GM19372 (cell line): Measurements from ENCODE around the gene MTSS2.

Experiments used
- ATAC-seq: cut with Tn5 transposase; IDR thresholded peaks from one replicate; pipeline ENCODE4 v1.9.1; 2021; ENCODE audit warnings: mild to moderate bottlenecking, low read depth, moderate library complexity; ENCODE audit not compliant: unreplicated experiment

Gene MTSS2, protein sequence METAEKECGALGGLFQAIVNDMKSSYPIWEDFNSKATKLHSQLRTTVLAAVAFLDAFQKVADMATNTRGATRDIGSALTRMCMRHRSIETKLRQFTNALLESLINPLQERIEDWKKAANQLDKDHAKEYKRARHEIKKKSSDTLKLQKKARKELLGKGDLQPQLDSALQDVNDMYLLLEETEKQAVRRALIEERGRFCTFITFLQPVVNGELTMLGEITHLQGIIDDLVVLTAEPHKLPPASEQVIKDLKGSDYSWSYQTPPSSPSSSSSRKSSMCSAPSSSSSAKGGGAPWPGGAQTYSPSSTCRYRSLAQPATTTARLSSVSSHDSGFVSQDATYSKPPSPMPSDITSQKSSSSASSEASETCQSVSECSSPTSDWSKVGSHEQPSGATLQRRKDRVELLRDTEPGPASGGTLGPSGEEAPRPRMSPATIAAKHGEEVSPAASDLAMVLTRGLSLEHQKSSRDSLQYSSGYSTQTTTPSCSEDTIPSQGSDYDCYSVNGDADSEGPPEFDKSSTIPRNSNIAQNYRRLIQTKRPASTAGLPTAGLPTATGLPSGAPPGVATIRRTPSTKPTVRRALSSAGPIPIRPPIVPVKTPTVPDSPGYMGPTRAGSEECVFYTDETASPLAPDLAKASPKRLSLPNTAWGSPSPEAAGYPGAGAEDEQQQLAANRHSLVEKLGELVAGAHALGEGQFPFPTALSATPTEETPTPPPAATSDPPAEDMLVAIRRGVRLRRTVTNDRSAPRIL

DNA sequence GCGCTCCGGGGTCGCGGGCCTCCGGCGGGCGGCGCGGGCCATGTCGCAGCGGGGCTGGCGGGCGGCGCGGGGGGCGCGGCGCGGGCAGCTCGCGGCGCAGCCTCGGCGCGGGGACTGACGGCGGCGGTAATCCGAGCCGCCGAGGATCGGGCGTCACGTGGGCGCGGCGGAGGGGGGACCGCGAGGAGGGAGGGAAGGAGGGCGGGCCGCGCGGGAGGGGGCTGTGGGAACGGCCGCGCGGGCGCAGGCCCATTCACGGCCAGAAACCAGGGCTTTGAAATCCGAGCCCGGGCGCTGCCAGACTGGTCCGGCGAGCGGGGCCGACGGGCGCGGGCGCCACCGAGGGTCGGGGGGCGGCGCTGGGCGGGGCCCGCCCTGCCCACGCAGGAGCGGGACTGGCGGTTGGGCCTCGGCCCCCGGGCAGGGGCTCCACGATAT, at the start of gene MTSS2:
MTSS2 (minus strand) TSS at position 116 of the 438 bp plus-strand sequence. CDS start 262 bp downstream, outside the sequence.
- no peak for ATAC-seq

DNA sequence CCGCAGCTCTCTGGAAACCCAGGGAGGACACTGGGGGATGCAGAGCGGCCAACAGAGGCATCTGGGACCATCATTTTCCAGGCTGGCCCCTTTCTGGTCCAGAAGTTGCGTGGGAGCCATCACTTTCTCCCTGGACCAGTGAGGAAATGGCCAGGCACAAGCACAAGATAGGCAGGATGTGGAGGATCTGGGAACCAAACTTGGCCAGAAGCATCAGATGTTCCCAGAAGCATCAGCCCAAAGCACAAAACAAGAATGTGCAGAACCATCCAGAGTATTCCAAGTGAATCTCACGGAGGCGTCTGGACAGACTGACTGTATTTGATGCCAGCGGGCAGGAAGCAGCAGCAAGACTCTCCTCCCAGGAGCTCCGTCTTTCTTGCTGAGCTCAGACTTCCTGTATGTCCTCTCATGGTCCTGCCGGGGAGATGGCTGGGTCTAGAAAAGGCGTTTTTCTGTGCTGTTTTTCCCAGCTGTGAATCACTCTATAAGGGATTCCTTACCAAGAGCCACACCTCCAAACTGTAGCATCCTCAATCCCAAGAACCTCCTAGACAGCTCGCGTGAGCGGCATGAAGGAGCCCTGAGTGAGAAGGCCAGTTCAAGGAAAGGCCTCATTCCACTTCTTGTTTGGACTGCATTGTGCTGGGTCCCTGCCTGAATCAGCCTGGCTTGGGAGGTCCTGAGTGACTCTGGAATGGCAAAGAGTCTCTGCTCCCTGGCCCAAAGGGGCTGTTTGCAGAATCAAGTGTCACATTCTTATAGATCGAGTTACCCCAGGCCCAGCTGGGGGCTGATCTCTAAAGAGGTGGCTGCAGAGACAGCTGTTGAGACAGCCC, 49.5 kb upstream of the MTSS2 start:
- no peak for ATAC-seq

DNA sequence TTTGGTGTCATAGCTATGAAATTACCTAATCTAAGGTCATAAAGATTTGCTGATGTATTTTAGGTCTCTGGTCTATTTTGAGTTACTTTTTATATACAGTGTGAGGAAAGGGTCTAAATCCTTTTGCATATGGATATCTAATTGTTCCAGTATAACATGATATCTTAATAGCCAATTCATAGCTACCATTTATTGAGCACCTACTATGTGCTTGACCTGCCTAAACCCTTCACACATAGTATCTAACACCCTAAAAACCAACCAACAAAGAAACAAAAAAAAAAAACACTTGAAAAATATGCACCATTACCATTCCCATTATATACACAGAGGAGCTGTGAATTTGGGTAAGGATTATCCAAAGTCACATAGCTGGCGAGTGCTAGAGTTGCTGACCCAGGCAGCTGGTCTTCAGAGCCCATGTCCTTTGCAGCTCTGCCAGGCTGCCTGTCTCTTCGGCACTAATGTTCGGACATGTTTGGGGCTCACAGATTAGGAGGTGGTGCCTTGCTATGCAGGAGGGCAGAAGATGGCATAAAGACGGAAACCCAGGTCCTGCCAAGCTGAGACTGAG, 48.8 kb upstream of the MTSS2 start:
- no peak for ATAC-seq

DNA sequence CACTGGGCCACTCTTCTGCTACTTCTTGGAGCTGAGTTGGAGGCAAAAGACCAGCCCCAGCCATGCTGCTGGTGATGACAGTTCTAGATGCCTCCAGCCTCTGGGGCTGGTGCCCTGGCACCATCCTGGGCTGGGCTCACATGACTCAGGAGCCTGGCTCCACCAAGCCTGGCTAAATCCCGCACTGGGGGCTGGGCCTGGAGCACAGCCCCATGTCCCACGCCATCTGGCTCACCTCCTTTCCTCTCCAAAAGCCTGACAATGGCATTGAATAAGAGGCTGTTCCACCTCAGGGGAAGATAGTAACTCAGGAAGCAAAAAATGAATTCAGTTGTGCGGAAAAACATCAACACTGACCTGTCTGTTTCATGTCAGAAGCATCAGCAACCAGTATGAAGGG, 45.1 kb upstream of the MTSS2 start:
- no peak for ATAC-seq

DNA sequence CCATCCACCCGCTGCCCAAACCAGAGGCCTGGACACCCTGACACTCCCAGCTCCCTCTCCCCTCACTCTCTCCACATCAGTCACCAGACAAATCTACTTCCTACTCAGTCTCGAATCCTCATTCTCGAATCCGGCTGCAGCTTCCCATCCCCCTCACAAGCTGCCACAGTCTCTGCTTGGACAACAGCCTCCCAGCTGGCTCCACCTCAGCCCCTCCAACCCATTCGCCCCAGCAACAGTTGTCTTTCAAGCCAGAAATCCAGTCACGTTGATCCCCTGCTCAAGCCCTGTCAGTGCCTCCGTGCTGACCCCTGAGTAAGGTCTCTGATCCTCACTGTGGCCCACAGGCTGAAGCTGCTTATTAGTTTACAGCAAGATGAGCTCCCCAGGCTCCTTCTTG, 44.2 kb upstream of the MTSS2 start:
- ATAC-seq = no peak

DNA sequence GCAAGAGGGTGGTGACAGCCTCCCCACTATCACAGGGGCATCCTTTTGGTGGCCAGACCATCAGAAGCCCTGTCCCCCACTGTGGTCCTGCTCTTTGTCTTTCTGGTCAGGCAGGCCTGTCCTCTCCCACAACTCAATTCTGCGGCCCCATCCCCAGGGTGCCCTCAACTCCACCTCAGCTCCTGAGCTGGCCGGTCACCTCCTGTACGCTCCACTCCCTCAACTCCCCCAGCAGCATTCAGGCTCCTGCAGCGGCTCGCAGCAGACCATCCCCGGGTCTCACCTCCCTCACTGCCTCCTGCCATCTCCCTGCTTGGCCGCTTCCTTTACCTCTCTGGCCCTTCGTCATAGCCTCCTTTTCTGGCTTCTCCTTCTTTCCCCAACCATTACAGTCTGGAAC, 43.4 kb upstream of the MTSS2 start:
- ATAC-seq = no peak

DNA sequence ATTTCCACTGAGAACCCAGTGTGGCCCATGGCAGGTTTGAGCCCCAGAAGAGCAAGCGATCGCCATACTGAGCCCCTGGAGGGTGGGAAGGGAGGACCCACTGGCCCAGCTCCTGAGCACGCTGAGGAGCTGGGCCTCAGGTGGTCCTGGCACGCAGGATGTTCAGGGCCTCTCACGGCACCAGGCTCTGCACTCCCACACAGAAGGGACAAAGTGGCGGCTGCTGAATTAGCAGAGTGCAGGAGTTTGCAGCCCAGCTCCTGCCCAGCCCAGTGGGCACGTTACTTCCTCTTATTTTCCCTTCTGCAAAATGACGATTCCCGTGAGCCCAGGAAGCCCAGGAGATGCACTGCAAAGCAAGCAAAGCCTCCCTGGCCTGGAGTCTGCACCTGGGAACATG, 42.3 kb upstream of the MTSS2 start:
- ATAC-seq = no peak

DNA sequence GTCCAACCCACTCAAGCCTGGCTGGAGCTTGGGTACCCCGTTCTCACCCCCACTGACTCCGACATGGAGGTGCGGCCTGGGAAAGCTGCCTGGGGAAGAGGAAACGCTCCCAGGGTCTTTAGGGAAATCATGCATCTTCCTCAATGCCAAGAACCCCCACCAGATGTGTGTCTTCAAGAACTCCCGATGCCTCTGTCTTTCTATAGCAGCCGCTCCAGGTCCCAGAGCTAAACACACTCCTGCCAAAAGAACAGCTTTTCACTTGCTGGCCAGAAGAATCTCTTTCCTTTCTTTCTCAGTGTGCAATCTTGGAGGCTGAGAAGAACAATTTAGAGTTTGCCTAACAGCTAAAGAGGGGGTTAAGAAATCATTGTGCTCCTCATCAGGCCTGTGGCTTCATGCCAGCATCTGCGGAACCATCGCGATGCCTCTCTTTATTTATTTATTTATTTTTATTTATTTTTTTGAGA, 41.1 kb upstream of the MTSS2 start:
- ATAC-seq = no peak

DNA sequence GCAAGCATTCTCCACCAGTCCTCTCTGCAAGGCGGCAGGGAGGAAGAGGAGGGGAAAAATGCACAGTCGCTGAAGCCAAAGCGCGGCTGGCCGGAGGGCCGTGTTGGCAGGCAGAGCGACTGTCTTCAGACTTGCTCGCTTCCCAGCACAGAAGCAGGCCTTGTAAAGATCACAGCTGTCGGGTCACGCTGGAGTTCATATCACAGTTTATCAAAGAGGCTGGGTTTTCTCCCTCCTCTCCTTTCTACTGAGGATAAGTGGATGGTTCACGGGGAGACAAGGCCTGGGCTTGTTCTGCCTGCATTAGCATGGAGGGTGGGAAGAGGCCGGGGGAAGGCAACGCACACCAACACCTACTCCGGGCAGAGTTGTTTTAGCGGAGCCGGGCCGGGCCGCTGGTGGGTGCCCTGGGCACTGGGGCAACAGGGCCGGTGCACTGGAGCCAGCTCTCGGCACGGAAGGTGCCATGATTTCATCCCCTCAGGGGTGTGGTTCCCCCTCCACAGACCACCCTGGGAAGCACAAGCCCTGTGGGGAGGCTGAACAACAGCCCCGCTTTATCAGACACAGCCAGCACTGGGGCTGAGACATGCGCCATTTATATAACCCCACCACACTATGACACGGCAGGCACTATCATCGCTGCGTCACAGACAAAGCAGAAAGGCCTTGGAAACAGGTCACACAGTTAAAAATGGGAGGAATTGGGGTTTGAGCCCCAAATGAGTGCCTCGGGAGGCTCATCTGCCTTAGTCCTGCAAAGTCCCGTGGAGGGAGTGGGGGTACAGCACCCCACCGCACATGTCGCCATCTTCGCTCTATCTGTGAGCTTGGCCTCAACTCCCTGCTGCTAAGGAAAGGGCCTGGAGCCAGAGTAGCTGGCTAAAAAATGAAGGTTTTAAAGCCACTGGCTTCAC, 40.3 kb upstream of the MTSS2 start:
- ATAC-seq = no peak

DNA sequence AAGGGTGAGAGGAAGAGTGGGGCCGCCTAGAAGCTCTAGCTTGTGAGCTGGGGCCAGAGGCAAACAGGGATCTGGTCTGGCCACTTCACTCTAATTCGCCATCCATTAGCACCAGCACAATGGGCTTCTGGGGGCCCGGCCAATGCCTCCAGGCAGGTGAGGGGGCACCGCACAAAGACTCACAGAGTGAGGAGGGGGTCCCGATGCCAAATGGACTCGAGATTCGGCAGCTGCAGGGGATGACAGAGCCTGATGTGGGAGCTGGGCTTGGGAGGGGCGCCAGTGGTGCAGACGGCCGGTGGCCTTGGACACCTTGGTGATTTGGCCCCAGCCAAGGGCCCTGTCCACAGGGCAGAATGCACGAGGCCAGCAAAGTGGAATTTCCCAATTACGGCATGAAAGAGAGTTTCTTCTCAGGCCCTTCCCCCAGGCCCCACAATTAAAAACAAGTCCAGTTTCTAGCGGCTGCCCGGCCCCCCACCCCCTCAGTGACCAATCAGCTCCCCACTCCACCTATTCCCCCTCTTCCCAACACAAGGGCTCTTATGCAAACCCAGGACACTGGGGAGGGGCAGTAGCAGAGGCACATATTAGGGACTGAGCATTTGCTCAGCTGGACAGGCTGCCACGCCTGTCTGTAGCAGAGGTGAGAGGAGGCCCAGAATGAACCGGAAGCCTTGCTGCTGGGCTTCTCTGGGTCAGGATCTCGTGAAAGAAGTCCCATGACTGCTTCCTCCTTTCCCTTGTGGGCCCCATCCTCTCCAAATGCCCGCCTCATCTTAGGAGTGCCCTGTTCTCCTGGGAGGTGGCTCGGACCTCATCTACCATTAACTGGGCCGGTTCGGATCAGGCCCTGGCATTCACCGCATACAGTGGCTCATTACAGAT, 39.4 kb upstream of the MTSS2 start:
- ATAC-seq = no peak

DNA sequence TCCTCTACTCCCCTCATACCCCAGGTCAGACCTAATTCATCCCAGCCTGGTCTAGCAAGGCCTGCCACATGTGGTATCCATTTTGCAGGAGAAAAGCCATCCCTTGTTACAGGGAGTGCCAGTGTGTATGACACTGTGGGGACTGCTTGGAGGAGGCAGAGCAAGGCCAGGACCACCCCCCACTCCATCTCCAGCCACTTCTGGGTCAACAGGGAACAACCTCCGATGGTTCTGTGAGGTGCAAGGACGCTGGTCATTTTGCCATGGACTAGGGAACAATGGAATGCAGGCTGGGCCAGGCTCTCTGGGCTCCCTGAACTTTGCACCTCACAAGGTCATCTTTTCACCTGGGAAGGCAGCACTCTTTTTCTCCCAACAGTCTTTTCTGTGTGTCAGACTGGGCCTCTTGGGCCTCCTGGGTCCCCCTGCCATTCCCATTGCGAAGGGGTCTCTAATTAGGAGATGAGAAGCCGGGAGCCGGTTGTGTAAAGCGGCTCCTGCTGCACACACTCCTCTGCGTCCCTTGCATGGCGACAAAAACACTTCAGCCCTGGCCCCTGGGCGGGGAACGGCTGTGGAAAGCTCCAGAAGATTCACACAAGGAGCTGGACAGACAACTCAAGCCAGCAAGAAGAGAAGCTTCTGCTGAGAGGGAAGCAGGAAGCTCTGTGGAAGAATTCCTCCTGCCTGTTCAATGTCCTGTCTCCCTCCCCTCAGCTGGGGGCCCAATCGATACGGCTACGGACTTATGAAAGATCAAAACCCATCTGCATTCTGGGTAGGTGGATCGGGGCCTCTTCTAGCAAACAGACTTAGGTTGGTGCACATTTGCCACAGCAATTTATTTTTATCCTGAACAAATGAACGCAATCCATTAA, 38.5 kb upstream of the MTSS2 start:
- no peak for ATAC-seq

DNA sequence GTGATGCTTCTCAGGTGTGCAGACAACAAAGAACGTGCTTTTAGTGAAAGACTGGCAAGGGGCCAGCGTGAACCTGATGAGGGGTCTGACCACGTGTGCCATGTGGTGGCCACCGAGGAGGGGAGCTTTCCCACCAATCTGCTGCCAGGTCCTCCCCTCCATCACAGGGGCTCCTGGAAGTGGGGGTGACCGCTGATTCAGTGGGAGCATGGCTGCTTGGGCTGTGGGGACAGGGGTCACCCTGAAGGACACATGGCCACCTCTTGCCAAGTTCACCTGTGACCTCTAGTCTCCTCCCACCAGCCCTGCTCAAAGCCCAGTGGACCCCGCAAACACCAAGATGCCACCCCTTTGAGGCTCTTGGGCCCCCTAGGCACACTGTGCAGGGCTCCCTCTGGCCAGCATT, 37.9 kb upstream of the MTSS2 start:
- ATAC-seq = no peak

DNA sequence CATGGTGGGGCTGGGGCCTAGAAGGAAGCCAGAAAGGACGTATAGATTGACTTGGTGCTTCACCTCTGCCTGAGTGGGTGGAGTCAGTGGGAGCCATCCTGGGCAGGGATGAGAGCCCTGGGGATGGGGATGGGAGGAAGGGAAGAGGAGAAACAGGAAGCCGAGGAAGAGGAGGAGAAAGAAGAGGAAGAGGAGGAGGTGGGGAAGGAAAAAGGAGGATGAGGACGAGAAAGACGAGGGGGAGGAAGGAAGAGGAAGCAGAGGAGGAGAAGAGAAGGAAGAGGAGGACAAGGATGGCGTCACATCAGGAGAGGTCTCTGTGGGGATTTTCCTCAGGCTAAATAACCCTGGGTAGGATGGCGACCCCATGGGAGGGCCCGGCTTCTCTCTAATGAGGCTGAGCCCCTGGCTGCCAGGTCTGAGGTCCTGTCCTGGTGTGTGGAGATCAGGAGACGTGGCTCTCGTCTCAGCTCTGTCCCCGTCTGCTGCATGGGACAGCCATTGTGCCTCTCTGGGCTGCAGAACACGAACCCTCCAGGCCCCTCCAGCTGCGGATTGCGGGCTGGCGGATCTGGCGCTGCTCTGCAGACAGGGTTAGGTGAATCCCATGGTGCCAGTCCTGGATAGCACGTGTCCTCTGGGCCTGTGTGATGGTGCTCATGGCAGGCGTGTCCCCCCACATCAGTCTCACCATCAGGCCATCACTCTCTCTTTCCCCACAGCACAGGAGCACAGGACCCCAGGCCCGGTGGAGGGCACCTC, 35.5 kb upstream of the MTSS2 start:
- no peak for ATAC-seq

DNA sequence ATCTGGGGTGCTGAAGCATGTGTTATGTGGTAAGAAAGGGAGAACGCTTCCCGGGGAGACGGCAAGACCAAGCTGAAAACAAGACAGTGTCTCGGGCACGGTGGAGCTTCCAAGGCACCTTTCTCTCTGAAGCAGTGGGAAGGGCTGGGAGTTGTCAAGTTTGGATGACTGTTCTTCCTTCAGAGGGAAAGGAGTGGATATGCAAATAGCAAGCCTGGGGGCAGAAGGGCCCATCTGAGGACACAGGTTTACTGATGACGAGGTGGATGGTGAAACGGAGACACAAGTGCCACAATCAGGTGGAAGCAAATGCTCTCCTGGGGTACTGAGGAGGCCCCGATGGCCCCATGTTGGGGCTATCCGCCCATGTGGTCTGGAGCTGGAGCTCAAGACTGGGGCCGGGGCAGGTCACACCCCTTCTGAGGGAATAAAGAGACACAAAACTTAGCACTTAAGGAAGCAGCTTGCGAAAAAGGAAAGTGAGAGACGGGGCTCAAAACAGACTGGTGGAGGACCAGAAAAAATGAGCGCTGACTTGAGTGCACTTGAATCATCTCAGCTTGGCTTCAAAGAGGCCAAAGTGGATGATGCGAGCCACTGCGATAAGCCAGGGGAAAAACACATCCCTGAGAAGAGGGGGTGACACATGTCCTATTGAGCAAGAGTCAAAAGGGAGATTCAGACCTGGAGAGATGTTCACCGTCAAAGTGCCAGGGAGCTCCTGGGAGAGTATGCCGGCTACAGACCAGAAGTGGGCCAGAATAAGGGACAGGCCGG, 34.8 kb upstream of the MTSS2 start:
- no peak for ATAC-seq

DNA sequence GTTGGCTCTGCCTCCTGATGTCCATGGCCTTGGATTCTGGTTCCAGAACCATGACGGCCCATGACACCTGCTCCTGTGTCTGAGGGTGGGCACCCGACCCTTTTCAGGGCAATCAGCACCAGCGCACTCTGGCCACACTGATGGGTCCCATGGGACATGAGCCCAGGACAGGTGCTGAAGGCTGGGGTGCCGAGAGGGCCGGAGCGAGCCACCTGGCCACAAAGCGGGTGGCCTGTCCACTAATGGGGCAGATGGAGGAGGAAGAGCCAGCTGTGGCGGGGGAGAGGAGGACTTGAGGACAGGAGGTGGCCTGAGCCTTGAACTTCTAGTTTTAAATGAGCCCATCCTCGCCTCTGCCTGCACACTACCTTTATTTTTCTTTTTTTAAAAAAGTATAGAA, 31.2 kb upstream of the MTSS2 start:
- ATAC-seq = no peak

DNA sequence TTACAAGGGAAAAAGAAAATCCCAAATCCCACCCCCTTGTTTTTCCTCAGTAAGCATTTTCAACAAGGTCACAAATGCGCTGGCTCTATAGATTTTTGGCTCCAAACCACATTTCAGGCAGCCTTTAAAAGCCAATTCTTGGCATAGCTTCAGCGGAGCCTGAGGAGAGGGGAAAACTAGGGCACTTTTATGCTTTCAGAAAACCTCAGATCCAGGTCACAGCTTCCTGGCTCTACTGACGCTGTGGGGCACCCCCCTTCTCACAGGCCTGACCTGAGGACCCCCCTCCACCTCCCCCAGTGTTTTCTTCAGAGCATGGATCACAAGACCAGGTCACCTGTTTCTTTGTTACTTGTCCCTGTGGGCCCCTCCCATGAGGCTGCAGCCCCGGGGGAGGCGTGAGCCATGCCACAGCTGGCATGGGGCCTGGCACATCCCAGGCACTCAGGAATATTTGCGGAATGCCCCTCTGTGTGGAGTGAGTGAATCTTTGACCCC, 30.1 kb upstream of the MTSS2 start:
- no peak for ATAC-seq
